Upper lobe of right lung (tissue), 1 donor: ENCODE measurements around the gene DLG2. TPM values are rescaled to one million over a fixed set of nuclear protein-coding genes. Genes with fewer than 3 reads are reported as not detected.

Experiments used
- ATAC-seq: fragments of 200-7000 bp; cut with Tn5 transposase; one replicate; pipeline ENCODE4 v1.9.1; 2020; ENCODE audit warnings: mild to moderate bottlenecking, moderate library complexity
- DNase-seq: peaks from one replicate; pipeline ENCODE4 v3.0.0-alpha.2; 2020
- H3K27ac ChIP-seq: fragments of 200-600 bp; one replicate; pipeline ENCODE4 v1.8.0; 2022
- H3K27me3 ChIP-seq: fragments of 200-600 bp; one replicate; pipeline ENCODE4 v1.8.0; 2022; ENCODE audit warnings: mild to moderate bottlenecking
- H3K36me3 ChIP-seq: fragments of 200-600 bp; one replicate; pipeline ENCODE4 v1.8.0; 2022
- H3K4me1 ChIP-seq: fragments of 200-600 bp; one replicate; pipeline ENCODE4 v1.8.0; 2022
- H3K4me3 ChIP-seq: fragments of 200-600 bp; one replicate; pipeline ENCODE4 v1.8.0; 2022; ENCODE audit warnings: mild to moderate bottlenecking
- H3K9me3 ChIP-seq: fragments of 200-600 bp; one replicate; pipeline ENCODE4 v1.8.0; 2022
- CTCF ChIP-seq: fragments of 200-600 bp; IDR thresholded peaks from one replicate; pipeline ENCODE4 v1.8.0; 2022; ENCODE audit warnings: antibody characterized with exemption
- intact Hi-C: fragments of 100-400 bp; cut with DNase I; formaldehyde crosslinking; loops from one replicate; pipeline ENCODE4 v1.11.0; 2022
- total RNA-seq: library from RNA; stranded (reverse); fragmentation: NEBNext Ultra II Directional; extraction: Animal tissue kit (Norgen Biotek cat#: 25700); gene quantifications from one replicate; pipeline ENCODE4 v1.2.1, GENCODE V29; 2021
- donor health status: DM: no; HTN: yes; CAD: no; lungs with severe emphysema.

DLG2 gene
- total RNA-seq, 1 donor from 2014 or later = 9.7 TPM

GRCh38 chr11:83663446-83663845 lies 1963.7 kb downstream of the DLG2 start:
- no peaks in the 10 kb centered on the region for H3K36me3 ChIP-seq
- H3K4me3 ChIP-seq = no peak overlapping the region
- TF ChIP-seq CTCF = no peak
- no peak for ATAC-seq
- intact Hi-C loops = no loop called here
- H3K9me3 ChIP-seq = no peaks in the 10 kb centered on the region
- no peak for DNase-seq
- no peaks in the 10 kb centered on the region for H3K27me3 ChIP-seq
- H3K27ac ChIP-seq = no peak overlapping the region
- no peaks in the 10 kb centered on the region for H3K4me1 ChIP-seq

- no peak for TF ChIP-seq CTCF
- no peaks in the 10 kb centered on the region for H3K27me3 ChIP-seq
- ATAC-seq = no peak
- H3K4me3 ChIP-seq = no peak overlapping the region
- no peak for DNase-seq
- intact Hi-C loops = no loop called here
- no peaks in the 10 kb centered on the region for H3K9me3 ChIP-seq
- H3K27ac ChIP-seq = no peak overlapping the region
- no peaks in the 10 kb centered on the region for H3K4me1 ChIP-seq
- no peaks in the 10 kb centered on the region for H3K36me3 ChIP-seq
Measured at GRCh38 chr11:83662494-83662893, 1964.7 kb downstream of the DLG2 start.

DNA sequence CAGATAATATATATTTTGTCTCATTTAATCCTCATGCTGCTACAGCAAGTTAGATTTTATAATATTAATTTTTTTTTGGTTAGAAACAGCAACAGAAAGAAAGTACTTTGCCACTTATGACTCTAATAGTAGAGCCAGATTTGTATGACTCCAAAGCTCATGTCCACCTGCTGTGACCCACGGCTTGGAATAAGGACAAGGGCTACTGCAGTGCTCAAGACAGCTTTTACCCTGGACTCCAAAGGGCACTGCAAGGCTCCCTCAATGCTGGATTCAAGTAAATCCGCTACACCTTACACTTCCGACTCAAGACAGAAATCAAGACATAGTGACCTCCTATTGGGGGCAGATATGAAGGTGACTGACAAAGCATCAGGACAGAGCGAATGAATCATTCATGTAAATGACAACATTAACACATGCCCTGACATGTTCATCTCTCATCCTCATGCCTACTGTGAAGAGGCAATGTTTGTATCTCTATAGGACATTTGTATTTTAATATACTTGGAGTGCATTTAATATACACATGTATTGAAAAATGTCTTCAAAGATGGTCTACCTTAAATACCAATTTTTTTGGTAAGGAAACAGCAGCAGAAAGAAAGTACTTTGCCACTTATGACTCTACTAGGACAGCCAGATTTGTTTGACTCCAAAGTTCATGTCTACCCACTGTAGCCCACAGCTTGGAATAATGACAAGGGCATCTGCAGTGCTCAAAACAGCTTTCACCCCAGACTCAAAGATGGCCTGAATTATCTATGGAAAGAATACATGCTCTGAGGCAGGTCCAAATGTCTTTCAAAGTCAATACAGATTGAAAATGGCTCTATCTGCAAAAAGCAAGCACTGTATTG lies 1965.4 kb downstream of the DLG2 start:
- intact Hi-C loops = no loop called here
- ATAC-seq = no peak
- no peak for DNase-seq
- Histone ChIP-seq H3K4me1 (no peaks in the 10 kb centered on the region), H3K27ac (no peak overlapping the region), H3K4me3 (no peak overlapping the region), H3K36me3 (no peaks in the 10 kb centered on the region), H3K9me3 (no peaks in the 10 kb centered on the region), H3K27me3 (no peaks in the 10 kb centered on the region)
- TF ChIP-seq CTCF = no peak

- no peak for ATAC-seq
- DNase-seq = no peak
- no peaks in the 10 kb centered on the region for H3K36me3 ChIP-seq
- H3K4me3 ChIP-seq = no peak overlapping the region
- TF ChIP-seq CTCF = no peak
- H3K4me1 ChIP-seq = no peaks in the 10 kb centered on the region
- H3K27me3 ChIP-seq = no peaks in the 10 kb centered on the region
- H3K27ac ChIP-seq = no peak overlapping the region
- intact Hi-C loops = no loop called here
- H3K9me3 ChIP-seq = no peaks in the 10 kb centered on the region
Measured at GRCh38 chr11:83659466-83659865, 1967.7 kb downstream of the DLG2 start.

DNA sequence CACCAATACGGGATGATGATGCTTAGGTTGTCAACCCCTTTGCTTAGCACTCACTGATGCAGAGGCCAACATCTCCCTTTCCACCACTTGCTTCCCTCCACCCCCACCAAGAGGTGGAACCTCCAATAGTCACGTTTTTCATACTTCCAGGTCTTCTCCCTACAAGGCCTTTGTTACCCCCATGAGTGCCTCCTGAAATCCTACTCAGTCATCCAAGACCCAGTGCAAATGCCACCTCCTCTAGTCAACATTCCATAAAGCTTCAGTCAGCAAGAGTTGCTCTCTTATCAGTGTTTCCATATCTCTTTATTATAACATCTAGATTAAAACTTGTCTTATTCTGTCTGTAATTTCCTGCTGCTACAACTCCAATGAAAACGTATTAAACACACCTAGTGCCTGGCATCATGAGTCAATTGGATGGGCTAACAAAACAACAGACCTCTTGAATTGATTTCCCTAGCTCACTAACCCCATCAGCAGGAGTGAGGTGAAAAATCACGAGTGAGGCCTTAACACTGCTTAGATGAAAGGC lies 1970.3 kb downstream of the DLG2 start:
- Histone ChIP-seq H3K36me3 (no peaks in the 10 kb centered on the region), H3K27me3 (no peaks in the 10 kb centered on the region), H3K9me3 (no peaks in the 10 kb centered on the region), H3K27ac (no peak overlapping the region), H3K4me1 (no peaks in the 10 kb centered on the region), H3K4me3 (no peak overlapping the region)
- TF ChIP-seq CTCF = no peak
- ATAC-seq = no peak
- intact Hi-C loops = no loop called here
- no peak for DNase-seq
